Natural killer cell (primary cell): ENCODE data around the gene KCNC1. TPM values are rescaled to one million over a fixed set of nuclear protein-coding genes. Genes with fewer than 3 reads are reported as not detected.

Experiments used
- ATAC-seq, 3 donors: fragments of 150-1000 bp in 2 of 3; fragments of 200-7000 bp in 1 of 3; cut with Tn5 transposase; 1 replicate in 1 of 3; 2 replicates in 2 of 3; pipeline ENCODE4 v1.10.0; 2021; ENCODE audit warnings: mild to moderate bottlenecking in 2 of 3, moderate library complexity in 2 of 3
- DNase-seq, 2 donors: peaks; one replicate each; pipeline versions ENCODE4 v3.0.0 to v3.0.0-alpha.2; 2013 to 2021; ENCODE audit warnings: mixed read lengths in 1 of 2
- H3K27ac ChIP-seq: one replicate; pipeline ENCODE4 v1.5.1; 2013; ENCODE audit warnings: mild to moderate bottlenecking, low read length
- H3K27me3 ChIP-seq: one replicate; pipeline ENCODE4 v1.6.1; 2013; ENCODE audit warnings: low read length; ENCODE audit not compliant: control insufficient read depth, insufficient read depth
- H3K36me3 ChIP-seq: one replicate; pipeline ENCODE4 v1.6.1; 2013; ENCODE audit warnings: low read length; ENCODE audit not compliant: control insufficient read depth, insufficient read depth
- H3K4me1 ChIP-seq: one replicate; pipeline ENCODE4 v1.6.1; 2013; ENCODE audit warnings: low read length; ENCODE audit not compliant: control insufficient read depth, insufficient read depth
- H3K4me3 ChIP-seq: one replicate; pipeline ENCODE4 v1.5.1; 2013; ENCODE audit warnings: low read length
- H3K9me3 ChIP-seq: one replicate; pipeline ENCODE4 v1.6.1; 2013; ENCODE audit warnings: low read length; ENCODE audit not compliant: control insufficient read depth, insufficient read depth
- H3K27ac Mint-ChIP-seq, 2 donors: one replicate each; pipeline ENCODE4 v1.8.0; 2022; ENCODE audit warnings: mild to moderate bottlenecking in 2 of 2, mixed read lengths in 2 of 2, moderate library complexity in 1 of 2
- H3K27me3 Mint-ChIP-seq, 2 donors: one replicate each; pipeline ENCODE4 v1.8.0; 2022; ENCODE audit warnings: low read depth in 2 of 2, mixed read lengths in 2 of 2
- H3K36me3 Mint-ChIP-seq: one replicate; pipeline ENCODE4 v1.8.0; 2022; ENCODE audit warnings: mixed read lengths
- H3K4me1 Mint-ChIP-seq, 2 donors: one replicate each; pipeline ENCODE4 v1.8.0; 2022; ENCODE audit warnings: mixed read lengths in 2 of 2
- H3K4me3 Mint-ChIP-seq: one replicate; pipeline ENCODE4 v1.8.0; 2022; ENCODE audit warnings: mild to moderate bottlenecking, moderate library complexity, mixed read lengths
- H3K9me3 Mint-ChIP-seq, 2 donors: one replicate each; pipeline ENCODE4 v1.8.0; 2022; ENCODE audit warnings: mixed read lengths in 2 of 2
- CTCF ChIP-seq: fragments of 200-600 bp; IDR thresholded peaks from one replicate; pipeline ENCODE4 v1.8.0; 2022; ENCODE audit warnings: antibody characterized with exemption
- WGBS: methylation state at CpG from one replicate; pipeline ENCODE4 v1.1.7; 2013; ENCODE audit warnings: missing lambda C conversion rate; ENCODE audit not compliant: insufficient coverage; 5-methylcytosine and 5-hydroxymethylcytosine counted together
- intact Hi-C: fragments of 100-400 bp; cut with micrococcal nuclease; formaldehyde crosslinking; loops from one replicate; pipeline ENCODE4 v1.14.2; 2022
- total RNA-seq, 4 donors: library from RNA; stranded (reverse); fragments of 120-200 nt in 1 of 4; gene quantifications; one replicate each; pipeline versions ENCODE4 v1.2.3 to v1.2.4, GENCODE V29; 2013 to 2022

The KCNC1 gene
- total RNA-seq, 3 donors from 2014 or later (not counting 1 experiment from before 2014, with no cell fraction given), result not detected

- DNase-seq (no peak), ATAC-seq (no peak)
- no peak overlapping the region for H3K4me3 Mint-ChIP-seq
- H3K36me3 Mint-ChIP-seq, result no peaks in the 10 kb centered on the region
- no peak overlapping the region for H3K4me3 ChIP-seq
- H3K9me3 ChIP-seq, result no peaks in the 10 kb centered on the region
- peaks cover 9 to 17% of the 10 kb centered on the region in 2 donors for H3K27me3 Mint-ChIP-seq
- no peaks in the 10 kb centered on the region for H3K27me3 ChIP-seq
- H3K9me3 Mint-ChIP-seq, result no peaks in the 10 kb centered on the region
- WGBS, result 81% methylated on average over 8 of the region's 8 CpGs
- no peaks in the 10 kb centered on the region for H3K4me1 ChIP-seq
- no peak for TF ChIP-seq CTCF
- H3K36me3 ChIP-seq, result no peaks in the 10 kb centered on the region
- no peak overlapping the region for H3K27ac ChIP-seq
- no peaks in the 10 kb centered on the region for H3K4me1 Mint-ChIP-seq
- no peak overlapping the region for H3K27ac Mint-ChIP-seq
- intact Hi-C loops, result no loop called here
Observed at GRCh38 chr11:17748044-17748443, 13.5 kb downstream of the KCNC1 start.

GRCh38 chr11:17748761-17749721, 14.5 kb downstream of the KCNC1 start:
- no peaks in the 10 kb centered on the region for H3K36me3 Mint-ChIP-seq
- Histone ChIP-seq H3K36me3 (no peaks in the 10 kb centered on the region), H3K4me1 (no peaks in the 10 kb centered on the region), H3K27ac (no peak overlapping the region), H3K9me3 (no peaks in the 10 kb centered on the region), H3K4me3 (no peak overlapping the region), H3K27me3 (no peaks in the 10 kb centered on the region)
- intact Hi-C loops, result no loop called here
- no peak for DNase-seq
- no peak overlapping the region for H3K4me3 Mint-ChIP-seq
- no peaks in the 10 kb centered on the region for H3K4me1 Mint-ChIP-seq
- no peak overlapping the region for H3K27ac Mint-ChIP-seq
- 72% methylated on average over 19 of the region's 19 CpGs for WGBS
- no peaks in the 10 kb centered on the region for H3K9me3 Mint-ChIP-seq
- no peak for ATAC-seq
- peaks cover 9 to 17% of the 10 kb centered on the region in 2 donors for H3K27me3 Mint-ChIP-seq
- no peak for TF ChIP-seq CTCF

GRCh38 chr11:17750013-17750800, 15.6 kb downstream of the KCNC1 start:
- no peak for TF ChIP-seq CTCF
- H3K9me3 ChIP-seq, result no peaks in the 10 kb centered on the region
- no peaks in the 10 kb centered on the region for H3K4me1 Mint-ChIP-seq
- H3K9me3 Mint-ChIP-seq, result no peaks in the 10 kb centered on the region
- no peaks in the 10 kb centered on the region for H3K27me3 ChIP-seq
- DNase-seq, result no peak
- intact Hi-C loops, result no loop called here
- peaks cover 15 to 17% of the 10 kb centered on the region in 2 donors for H3K27me3 Mint-ChIP-seq
- ATAC-seq, result no peak
- H3K4me1 ChIP-seq, result no peaks in the 10 kb centered on the region
- H3K27ac ChIP-seq, result no peak overlapping the region
- no peaks in the 10 kb centered on the region for H3K36me3 Mint-ChIP-seq
- H3K4me3 Mint-ChIP-seq, result no peak overlapping the region
- no peak overlapping the region for H3K27ac Mint-ChIP-seq
- WGBS, result 62% methylated on average over 13 of the region's 13 CpGs
- no peaks in the 10 kb centered on the region for H3K36me3 ChIP-seq
- no peak overlapping the region for H3K4me3 ChIP-seq
